ENCODE data around the gene ADGRB2. TPM values are rescaled to one million over a fixed set of nuclear protein-coding genes. Genes with fewer than 3 reads are reported as not detected.

Gene ADGRB2
- total RNA-seq, 1 donor from 2014 or later, result 21.5 TPM

DNA sequence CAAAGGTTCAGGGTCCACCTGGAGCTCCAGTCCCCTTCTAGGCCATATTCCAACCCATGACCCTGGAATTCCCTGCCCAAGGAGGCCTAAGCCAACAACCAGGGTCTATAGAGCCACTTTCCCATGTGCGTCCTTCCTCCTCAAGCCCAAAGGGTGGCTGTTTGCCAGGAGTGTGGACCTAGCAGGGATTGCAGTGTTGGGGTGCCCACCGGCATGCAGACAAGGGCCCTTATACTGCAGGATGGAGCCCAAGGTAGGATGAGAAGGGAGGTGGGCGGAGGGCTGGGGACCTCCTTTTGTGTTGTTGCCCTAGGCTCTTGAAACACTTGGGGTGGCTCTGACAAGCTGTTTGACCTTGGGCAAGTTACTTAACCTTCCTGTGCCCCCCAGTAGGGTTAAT, 19.7 kb upstream of the ADGRB2 start:
- TF ChIP-seq CTCF (IDR thresholded peaks at IDR 0.05; ENCODE audit: unreplicated experiment), result no peak
- no peak for DNase-seq (ENCODE audit: low spot score in 2 of 2, unreplicated experiment in 2 of 2)
- Mint-ChIP-seq H3K36me3 (no peaks in the 10 kb centered on the region), H3K27me3 (ENCODE audit: low read depth) (no peaks in the 10 kb centered on the region), H3K4me1 (peaks cover 32% of the 10 kb centered on the region), H3K9me3 (no peaks in the 10 kb centered on the region), H3K27ac (no peak overlapping the region), H3K4me3 (no peak overlapping the region)

GRCh38 chr1:31782421-31783410, 18.6 kb upstream of the ADGRB2 start:
- H3K27me3 Mint-ChIP-seq (ENCODE audit: low read depth), result peaks cover 1% of the 10 kb centered on the region
- H3K36me3 Mint-ChIP-seq, result no peaks in the 10 kb centered on the region
- peak overlapping the region; percentile 25 for H3K27ac Mint-ChIP-seq
- peaks cover 27% of the 10 kb centered on the region for H3K4me1 Mint-ChIP-seq
- DNase-seq (ENCODE audit: low spot score in 2 of 2, unreplicated experiment in 2 of 2), result no peak
- no peaks in the 10 kb centered on the region for H3K9me3 Mint-ChIP-seq
- no peak for TF ChIP-seq CTCF (IDR thresholded peaks at IDR 0.05; ENCODE audit: unreplicated experiment)
- H3K4me3 Mint-ChIP-seq, result no peak overlapping the region

DNA sequence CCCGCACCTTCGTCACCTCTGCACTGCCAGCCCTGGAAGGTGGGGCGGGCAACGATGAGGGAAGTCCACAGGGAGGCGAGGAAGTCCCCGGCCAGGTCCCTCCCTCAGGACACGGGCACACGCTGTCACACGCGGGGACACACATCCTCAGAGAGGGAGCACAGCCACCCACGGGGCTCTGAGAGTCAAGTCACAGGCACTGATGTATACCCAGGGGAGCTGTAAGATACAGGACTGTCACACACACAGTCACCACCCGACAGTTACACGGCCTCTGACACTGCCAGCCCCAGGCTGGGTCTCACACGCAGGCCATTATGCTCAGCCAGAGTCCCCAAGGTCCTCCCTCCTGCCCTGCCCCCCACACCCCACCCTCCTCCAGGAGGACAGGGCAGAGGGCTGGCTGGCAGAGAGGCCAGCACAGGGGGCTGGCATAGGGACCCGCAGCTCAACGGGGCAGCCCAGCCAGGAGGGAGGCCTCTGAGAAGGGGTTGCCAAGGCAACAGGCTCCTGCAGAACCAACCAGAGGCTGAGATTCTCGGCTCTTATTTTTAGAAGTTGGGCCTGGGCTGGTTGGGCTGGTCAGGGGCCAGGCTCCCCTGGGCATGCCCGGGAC, 17.7 kb upstream of the ADGRB2 start:
- no peaks in the 10 kb centered on the region for H3K36me3 Mint-ChIP-seq
- H3K27ac Mint-ChIP-seq, result peak overlapping the region; percentile 57
- H3K27me3 Mint-ChIP-seq (ENCODE audit: low read depth), result peaks cover 8% of the 10 kb centered on the region
- no peak overlapping the region for H3K4me3 Mint-ChIP-seq
- no peak for TF ChIP-seq CTCF (IDR thresholded peaks at IDR 0.05; ENCODE audit: unreplicated experiment)
- no peaks in the 10 kb centered on the region for H3K9me3 Mint-ChIP-seq
- peaks cover 26% of the 10 kb centered on the region for H3K4me1 Mint-ChIP-seq
- no peak for DNase-seq (ENCODE audit: low spot score in 2 of 2, unreplicated experiment in 2 of 2)

DNA sequence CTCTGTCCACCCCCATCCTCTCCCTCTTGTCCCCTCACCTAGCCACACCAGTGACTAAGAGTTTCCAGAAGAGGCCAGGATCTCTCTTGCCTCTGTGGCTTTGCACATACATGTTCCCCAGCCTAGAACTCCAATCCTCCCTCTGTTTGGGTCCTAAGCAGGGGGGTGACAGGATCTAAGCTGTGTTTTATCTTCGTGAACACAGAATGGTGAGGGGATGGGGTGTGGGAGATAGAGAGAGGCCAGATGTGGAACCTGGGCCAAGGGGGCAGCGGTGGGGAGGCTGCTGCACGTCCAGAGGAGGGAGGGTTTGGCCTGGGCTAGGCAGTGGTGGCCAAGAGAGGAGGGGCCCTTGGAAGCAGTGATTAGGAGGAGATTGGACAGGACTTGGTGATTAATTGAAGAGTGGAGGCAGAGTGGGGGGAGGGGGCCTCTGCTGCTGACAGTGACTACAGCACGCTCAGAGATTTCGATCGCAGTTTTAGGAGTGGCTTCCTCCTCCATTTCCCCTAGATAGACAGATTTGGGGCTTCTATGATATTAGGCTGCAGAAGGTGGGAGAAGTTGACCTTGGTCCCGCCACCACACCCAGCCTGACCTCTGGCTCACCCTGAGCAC, 17.1 kb upstream of the ADGRB2 start:
- Mint-ChIP-seq H3K4me3 (no peak overlapping the region), H3K27me3 (ENCODE audit: low read depth) (peaks cover 14% of the 10 kb centered on the region), H3K27ac (peak overlapping the region; percentile 57), H3K9me3 (no peaks in the 10 kb centered on the region), H3K36me3 (no peaks in the 10 kb centered on the region), H3K4me1 (peaks cover 26% of the 10 kb centered on the region)
- DNase-seq (ENCODE audit: low spot score in 2 of 2, unreplicated experiment in 2 of 2), result no peak
- TF ChIP-seq CTCF (IDR thresholded peaks at IDR 0.05; ENCODE audit: unreplicated experiment), result no peak

GRCh38 chr1:31780632-31781031, 16.5 kb upstream of the ADGRB2 start:
- peaks cover 19% of the 10 kb centered on the region for H3K27me3 Mint-ChIP-seq (ENCODE audit: low read depth)
- no peak overlapping the region for H3K4me3 Mint-ChIP-seq
- DNase-seq (ENCODE audit: low spot score in 2 of 2, unreplicated experiment in 2 of 2), result no peak
- no peaks in the 10 kb centered on the region for H3K36me3 Mint-ChIP-seq
- no peaks in the 10 kb centered on the region for H3K9me3 Mint-ChIP-seq
- no peak for TF ChIP-seq CTCF (IDR thresholded peaks at IDR 0.05; ENCODE audit: unreplicated experiment)
- no peak overlapping the region for H3K27ac Mint-ChIP-seq
- H3K4me1 Mint-ChIP-seq, result peaks cover 26% of the 10 kb centered on the region

Measured in mesothelial cell of epicardium (in vitro differentiated cells).